HS-5 (cell line): ENCODE measurements around the gene NRSN2.

ENCODE experiments used
- DNase-seq: peaks from one replicate; pipeline ENCODE4 v3.0.0-alpha.2; 2012; ENCODE audit warnings: low read depth

NRSN2 gene

DNA sequence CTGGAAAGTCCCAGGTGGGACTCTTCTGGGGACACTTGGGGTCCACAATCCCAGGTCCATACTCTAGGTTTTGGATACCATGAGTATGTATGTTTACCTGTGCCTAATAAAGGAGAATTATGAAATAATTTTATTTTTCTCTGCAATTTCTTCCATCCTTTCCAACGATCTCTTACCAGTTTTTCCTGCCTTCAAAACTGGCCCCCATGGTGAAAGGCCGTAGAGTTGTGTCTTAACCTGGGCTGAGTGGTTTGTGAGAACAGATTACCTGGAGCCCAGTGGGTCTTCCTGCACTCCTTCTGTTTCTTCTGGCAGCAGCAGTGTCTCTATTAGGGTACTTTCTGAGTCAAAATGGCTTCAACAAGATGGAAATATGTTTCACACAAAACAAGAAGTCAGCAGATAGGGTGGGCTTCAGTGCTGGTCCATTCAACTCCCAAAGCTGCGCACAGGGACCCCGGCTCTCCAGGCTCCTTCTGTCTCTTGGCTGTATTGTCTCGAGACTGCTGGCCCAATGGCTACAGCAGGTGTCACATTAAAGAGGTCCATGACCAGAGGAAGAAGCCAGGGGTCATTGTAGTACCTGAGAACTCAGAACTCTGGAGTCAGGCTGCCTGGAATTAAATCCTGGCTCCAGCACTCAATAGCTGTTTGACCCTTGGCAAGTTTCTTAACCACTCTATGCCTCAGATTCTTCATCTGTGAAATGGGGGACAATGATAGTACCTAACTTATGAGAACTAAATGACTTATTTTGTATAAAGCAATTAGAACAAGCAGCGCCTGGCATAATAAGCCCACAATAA is 50.7 kb downstream of the NRSN2 start:
- DNase-seq = no peak

DNA sequence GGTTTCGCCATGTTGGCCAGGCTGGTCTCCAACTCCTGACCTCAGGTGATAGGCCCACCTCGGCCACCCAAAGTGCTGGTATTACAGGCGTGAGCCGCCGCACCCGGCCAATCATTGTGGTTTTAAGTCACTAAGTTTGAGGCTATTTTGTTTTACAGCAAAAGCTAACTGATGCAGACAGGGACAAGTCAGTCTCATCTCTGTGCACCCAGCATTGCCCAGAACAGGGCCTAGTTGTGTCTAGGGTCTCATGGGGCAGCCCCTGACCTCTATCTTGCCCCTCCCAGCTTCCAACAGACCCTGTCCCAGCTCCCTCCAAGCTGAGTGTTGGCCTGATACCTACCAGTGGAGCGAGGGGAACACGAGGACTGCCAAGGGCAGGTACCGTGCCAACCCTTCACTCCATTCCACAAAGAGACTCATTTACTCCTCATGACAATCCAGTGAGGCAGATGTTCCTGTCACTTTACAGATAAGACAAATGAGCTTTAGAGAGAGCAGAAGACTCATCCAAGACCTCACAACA is 52.3 kb downstream of the NRSN2 start:
- no peak for DNase-seq

DNA sequence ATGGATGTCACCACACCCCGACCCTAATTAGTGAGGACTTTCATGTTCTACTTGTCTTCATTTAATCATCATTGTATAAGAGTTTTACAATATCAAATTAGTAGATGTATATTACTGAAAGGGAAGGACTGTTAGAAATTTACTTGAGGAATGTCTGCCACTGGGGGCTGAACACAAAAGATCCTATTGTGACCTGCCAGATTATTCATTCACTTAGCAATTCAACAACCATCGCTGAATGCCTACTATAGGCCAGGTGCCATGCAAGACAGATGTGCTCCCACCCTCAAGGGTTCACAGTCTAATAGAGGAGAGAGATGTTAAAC is 53.2 kb downstream of the NRSN2 start:
- DNase-seq = no peak

DNA sequence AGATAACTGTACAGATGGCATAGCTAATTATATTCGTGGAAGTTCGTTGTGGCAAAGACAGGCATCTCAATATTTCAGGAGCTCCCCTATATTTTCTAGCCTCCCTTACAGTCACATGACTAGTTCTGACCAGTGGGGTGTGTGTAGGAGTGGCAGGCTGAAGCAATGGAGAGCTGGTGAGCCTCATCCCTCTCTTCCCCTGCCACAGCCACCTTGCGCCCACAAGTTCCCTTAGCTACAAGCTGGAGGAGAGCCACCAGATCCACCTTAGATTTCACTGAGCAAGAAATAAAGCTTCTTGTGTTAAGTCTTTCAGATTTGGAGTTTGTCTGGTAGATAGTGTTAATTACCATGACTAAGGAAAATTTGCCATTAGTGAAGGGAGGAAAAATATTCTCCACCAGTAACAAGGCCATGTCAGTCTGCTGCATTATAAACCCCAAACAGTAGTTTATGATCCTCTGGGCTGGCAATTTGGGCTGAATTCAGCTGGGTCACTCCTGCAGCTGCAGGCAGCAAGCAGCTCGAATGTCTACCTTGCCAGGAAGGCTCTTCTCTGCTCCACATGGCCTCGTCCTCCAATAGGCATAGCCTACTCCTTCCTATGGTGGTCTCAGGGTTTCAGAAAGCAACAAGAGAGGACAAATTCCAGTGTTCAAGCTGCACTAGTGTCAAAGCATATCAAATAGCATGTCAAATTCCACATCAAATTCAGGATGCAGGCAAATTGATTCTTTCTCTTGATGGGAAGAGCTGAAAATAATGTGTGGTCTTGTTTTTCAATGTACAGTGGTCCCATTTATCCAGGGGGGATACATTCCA is 53.8 kb downstream of the NRSN2 start:
- no peak for DNase-seq

DNA sequence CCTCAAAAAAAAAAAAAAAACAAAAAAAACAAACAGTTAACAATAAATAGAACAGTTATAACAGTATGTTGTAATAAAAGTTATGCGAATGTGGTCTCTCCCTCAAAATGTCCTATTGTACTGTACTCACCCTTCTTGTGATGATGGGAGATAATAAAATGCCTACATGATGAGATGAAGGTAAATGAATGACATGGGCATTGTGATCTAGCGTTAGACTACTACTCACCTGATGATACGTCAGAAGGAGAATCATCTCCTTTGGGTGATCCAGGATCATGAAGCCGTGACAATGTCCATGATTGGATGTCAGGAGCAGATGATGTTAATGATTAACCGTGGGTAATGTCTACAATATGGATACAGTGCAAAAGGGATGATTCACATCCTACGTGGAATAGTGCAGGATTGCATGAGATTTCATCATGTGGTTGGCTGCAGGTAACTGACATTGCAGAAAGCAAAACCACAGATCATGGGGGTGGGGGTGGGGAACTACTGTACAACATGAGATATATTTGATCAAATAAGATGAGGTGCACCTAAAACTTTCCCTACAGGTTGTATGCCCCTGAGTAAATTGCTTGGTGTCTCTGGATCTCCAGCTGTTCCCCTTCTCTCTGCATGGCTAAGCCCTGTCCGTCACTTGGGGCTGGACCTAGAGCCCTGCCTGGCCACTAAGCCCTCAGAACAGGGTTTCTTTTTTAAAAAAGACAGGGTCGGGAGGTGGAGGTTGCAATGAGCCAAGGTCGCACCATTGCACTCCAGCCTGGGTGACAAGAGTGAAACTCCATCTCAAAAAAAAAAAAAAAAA is 55.0 kb downstream of the NRSN2 start:
- peak; percentile 78 for DNase-seq

DNA sequence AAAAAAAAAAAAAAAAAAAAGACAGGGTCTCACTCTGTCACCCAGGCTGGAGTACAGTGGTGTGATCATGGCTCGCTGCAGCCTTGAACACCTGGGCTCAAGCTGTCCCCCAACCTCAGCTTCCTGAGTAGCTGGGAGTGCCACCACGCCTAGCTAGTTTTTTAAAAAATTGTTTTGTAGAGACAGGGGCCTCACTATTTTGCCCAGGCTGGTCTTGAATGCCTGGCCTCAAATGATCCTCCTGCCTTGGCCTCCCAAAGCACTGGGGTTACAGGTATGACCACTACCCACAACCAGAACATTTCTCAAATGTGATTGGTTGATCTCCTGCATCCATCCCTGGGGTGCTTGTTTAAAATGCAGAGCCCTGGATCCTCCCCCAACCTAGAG is 55.6 kb downstream of the NRSN2 start:
- no peak for DNase-seq

DNA sequence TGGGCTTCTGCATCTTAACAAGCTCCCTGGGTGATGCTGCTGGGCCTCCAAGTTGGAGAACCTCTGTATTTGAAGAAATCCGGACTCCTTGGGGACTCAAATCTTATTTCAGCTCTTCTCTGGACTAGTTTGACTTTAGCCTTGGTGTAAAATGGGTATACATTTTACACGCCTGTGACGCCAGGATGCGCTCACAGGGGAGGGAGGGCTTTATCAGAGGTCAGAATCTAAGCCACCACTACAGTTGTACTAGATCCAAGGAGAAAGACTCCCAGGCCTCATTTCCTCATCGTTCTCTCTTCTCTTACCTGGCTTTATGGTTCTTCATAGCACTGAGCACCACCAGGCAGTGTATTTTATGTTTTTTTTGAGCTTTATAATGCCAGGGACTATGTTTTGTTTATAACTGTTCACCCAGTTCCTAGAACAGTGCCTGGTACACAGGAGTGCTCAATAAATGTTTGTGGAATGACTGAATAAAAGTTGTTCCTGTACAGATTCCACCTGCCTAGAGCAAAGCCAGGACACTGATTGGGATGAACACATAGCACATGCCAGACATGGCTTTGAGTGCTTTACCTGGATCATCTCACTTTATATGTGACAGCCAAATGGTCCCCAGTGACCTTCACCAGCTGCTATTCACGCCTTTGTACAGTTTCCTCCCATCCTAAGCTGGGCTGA is 56.1 kb downstream of the NRSN2 start:
- no peak for DNase-seq

DNA sequence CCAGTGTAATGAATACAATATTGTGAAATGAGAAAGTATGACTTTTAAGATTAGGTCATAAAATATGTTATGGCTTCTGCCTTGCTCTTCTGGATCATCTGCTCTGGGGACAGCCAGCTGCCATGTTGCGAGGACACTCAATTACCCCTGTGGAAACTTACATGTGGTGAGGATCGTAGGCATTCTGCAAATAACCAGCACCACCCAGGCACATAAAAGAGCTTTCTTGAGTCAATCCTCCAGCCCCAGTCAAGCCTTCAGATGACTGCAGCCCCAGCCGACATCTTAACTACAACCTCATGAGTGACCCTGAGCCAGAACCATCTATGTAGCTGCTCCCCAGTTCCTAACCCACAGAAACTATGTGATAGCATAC is 56.7 kb downstream of the NRSN2 start:
- DNase-seq = no peak

DNA sequence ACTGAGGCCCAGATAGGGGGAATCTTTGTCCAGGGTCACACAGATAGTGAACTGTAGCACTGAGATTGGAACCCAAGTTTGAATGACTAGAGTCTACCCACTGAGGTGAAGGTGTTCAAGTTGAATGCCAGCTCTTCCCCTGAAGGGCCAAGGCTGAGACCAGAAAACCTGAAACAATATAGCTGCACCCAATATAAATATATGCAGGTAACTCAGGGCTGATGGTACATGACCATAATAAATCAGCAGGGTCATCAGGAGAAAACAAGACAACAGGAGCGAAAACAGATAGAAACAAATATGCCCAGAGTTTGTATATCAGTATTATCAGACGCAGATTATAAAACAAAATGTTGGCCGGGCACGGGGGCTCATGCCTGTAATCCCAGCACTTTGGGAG is 57.2 kb downstream of the NRSN2 start:
- DNase-seq = no peak
